GM21390 (cell line): ENCODE data around the gene SLC6A9.

Experiments
- ATAC-seq: cut with Tn5 transposase; IDR thresholded peaks from one replicate; pipeline ENCODE4 v1.9.1; 2021; ENCODE audit not compliant: unreplicated experiment

The SLC6A9 gene

GRCh38 chr1:44049839-44050238, 18.6 kb upstream of the SLC6A9 start:
- no peak for ATAC-seq

- ATAC-seq, result no peak
Measured at GRCh38 chr1:44048532-44049215, 17.4 kb upstream of the SLC6A9 start.

- ATAC-seq, result no peak
Measured at GRCh38 chr1:44047131-44047530, 15.9 kb upstream of the SLC6A9 start.

- ATAC-seq, result no peak
Measured at GRCh38 chr1:44045064-44045463, 13.8 kb upstream of the SLC6A9 start.

GRCh38 chr1:44044071-44044801, 13.0 kb upstream of the SLC6A9 start:
- no peak for ATAC-seq

GRCh38 chr1:44043176-44044070, 12.2 kb upstream of the SLC6A9 start:
- ATAC-seq, result no peak

- no peak for ATAC-seq
Measured at GRCh38 chr1:44040846-44041245, 9.6 kb upstream of the SLC6A9 start.

GRCh38 chr1:44040418-44040817, 9.2 kb upstream of the SLC6A9 start:
- ATAC-seq, result no peak

- ATAC-seq, result no peak
Measured at GRCh38 chr1:44038876-44039657, 7.8 kb upstream of the SLC6A9 start.

GRCh38 chr1:44037154-44037553, 5.9 kb upstream of the SLC6A9 start:
- ATAC-seq, result no peak

- no peak for ATAC-seq
Measured at GRCh38 chr1:44036409-44037139, 5.3 kb upstream of the SLC6A9 start.

GRCh38 chr1:44035726-44036408, 4.6 kb upstream of the SLC6A9 start:
- ATAC-seq, result no peak

GRCh38 chr1:44034976-44035716, 3.9 kb upstream of the SLC6A9 start:
- ATAC-seq, result no peak

- no peak for ATAC-seq
Measured at GRCh38 chr1:44034423-44034822, 3.2 kb upstream of the SLC6A9 start.

GRCh38 chr1:44033756-44034155, 2.5 kb upstream of the SLC6A9 start:
- ATAC-seq, result no peak

- no peak for ATAC-seq
Measured at GRCh38 chr1:44033041-44033575, 1.8 kb upstream of the SLC6A9 start.

- no peak for ATAC-seq
Measured at GRCh38 chr1:44032170-44032790, 1.0 kb upstream of the SLC6A9 start.

- peak; percentile 11 for ATAC-seq
Measured at GRCh38 chr1:44030605-44031251, 534 bp downstream of the SLC6A9 start.
